ENCODE measurements around the gene MYO6.

DNA sequence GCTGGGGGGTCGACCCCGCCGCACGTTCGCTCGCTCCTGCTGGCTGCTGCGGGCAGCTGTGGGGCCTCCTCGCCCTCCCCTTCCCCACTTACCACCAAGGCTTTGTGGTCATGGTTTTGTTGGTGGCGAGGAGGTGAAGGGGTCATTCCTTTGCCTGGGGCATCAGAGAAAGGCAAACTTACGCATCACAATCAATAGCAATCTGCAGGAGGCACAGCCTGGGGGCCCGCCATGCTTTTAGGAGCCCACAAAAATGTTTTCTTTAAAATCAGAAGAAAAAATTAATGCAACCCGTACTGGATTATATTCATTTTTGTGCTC, 186.4 kb downstream of the MYO6 start:
- TF ChIP-seq EZH2 (IDR thresholded peaks at IDR 0.05; ENCODE audit: insufficient read depth, poor library complexity, severe bottlenecking) = no peak
- no peak for TF ChIP-seq EZH2phosphoT487 (IDR thresholded peaks at IDR 0.05; ENCODE audit: insufficient read depth, low read depth)
